ENCODE data around the gene KDM7A. TPM values are rescaled to one million over a fixed set of nuclear protein-coding genes. Genes with fewer than 3 reads are reported as not detected.

KDM7A gene
- total and polyA plus RNA-seq, 9 of the 15 experiments (the other 6 are each of a cell fraction or from before 2014, with no cell fraction given): 0.90 to 8.4 (median 7.0) TPM

GRCh38 chr7:140057143-140057535, 119.6 kb downstream of the KDM7A start (continued):
- TF ChIP-seq, protein P1, sequence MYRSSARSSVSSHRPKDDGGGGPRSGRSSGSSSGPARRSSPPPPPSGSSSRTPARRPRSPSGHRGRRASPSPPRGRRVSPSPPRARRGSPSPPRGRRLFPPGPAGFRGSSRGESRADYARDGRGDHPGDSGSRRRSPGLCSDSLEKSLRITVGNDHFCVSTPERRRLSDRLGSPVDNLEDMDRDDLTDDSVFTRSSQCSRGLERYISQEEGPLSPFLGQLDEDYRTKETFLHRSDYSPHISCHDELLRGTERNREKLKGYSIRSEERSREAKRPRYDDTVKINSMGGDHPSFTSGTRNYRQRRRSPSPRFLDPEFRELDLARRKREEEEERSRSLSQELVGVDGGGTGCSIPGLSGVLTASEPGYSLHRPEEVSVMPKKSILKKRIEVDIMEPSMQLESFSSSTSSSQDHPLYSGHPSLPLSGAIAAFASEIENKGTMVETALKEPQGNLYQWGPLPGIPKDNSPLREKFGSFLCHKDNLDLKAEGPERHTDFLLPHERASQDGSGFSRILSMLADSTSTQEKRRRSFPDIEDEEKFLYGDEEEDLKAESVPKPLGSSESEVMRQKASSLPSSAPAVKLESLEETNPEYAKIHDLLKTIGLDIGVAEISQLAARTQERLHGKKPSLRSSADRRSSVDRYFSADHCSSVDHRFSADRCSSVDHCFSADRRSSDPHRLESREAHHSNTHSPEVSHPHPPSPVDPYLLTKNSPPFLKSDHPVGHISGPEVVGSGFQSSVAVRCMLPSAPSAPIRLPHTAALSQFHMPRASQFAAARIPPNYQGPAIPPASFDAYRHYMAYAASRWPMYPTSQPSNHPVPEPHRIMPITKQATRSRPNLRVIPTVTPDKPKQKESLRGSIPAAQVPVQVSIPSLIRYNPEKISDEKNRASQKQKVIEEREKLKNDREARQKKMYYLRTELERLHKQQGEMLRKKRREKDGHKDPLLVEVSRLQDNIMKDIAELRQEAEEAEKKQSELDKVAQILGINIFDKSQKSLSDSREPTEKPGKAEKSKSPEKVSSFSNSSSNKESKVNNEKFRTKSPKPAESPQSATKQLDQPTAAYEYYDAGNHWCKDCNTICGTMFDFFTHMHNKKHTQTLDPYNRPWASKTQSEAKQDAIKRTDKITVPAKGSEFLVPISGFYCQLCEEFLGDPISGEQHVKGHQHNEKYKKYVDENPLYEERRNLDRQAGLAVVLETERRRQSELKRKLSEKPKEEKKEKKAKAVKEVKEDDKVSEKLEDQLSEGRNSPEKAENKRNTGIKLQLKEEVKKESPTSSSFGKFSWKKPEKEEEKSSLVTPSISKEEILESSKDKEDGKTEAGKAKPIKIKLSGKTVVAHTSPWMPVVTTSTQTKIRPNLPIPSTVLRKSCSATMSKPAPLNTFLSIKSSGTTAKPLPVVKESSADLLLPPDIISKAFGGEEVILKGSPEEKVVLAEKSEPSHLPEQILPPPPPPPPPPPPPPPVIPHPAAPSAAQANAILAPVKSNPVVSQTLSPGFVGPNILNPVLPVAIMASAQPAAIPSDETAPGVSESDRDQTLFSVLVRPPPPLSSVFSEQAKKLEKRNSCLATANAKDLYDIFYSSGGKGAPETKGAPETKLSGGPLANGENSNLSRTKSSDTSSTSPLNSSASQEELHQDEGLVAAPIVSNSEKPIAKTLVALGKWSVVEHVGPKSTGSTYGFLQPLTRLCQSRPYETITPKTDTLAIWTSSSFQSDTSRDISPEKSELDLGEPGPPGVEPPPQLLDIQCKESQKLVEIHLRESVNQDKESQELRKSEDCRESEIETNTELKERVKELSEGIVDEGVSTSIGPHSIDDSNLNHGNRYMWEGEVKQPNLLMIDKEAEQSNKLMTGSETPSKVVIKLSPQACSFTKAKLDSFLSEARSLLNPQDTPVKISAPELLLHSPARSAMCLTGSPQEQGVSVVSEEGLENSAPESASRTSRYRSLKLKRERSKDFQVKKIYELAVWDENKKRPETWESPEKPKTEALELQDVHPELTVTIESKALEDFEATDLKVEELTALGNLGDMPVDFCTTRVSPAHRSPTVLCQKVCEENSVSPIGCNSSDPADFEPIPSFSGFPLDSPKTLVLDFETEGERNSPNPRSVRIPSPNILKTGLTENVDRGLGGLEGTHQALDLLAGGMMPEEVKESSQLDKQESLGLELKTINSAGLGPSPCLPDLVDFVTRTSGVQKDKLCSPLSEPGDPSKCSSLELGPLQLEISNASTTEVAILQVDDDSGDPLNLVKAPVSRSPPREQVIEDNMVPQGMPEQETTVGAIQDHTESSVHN (IDR thresholded peaks at IDR 0.05; ENCODE audit: borderline replicate concordance in 1 of 2, low read depth in 1 of 2): no peak
- TF ChIP-seq, protein P2, sequence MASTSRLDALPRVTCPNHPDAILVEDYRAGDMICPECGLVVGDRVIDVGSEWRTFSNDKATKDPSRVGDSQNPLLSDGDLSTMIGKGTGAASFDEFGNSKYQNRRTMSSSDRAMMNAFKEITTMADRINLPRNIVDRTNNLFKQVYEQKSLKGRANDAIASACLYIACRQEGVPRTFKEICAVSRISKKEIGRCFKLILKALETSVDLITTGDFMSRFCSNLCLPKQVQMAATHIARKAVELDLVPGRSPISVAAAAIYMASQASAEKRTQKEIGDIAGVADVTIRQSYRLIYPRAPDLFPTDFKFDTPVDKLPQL (IDR thresholded peaks at IDR 0.05; ENCODE audit: extremely low read depth, insufficient read length): no peak

Measured in K562 (cell line).